HTR-8/SVneo (cell line): ENCODE measurements around the gene MTX1.

ENCODE experiments used
- DNase-seq: peaks from one replicate; pipeline ENCODE4 v3.0.0; 2011; ENCODE audit warnings: low spot score, mixed read lengths; ENCODE audit not compliant: insufficient read length
- FAIRE-seq: peaks from 2 replicates; lab custom pipeline; 2011; peaks lifted over from hg19 to GRCh38; lab: Jason Lieb, UNC

MTX1 gene

DNA sequence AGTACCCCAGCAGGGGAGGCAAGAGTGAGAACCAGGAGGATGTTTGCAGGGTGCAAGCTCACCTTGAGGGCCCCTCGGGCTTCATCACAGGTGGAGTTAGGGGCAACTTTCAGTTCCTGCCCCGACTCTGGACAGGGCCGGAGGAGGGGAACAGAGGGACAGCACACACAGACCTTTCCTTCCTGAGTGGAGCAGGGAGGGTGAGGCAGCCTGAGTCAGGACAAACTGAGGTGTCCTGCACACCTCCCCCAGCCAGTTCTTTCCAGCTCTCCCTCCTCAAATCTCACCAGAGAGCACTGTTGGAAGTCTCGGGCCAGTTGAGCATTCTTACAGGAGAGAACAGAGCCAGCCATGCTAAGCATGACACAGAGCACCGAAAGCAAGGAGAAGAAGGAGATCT, 45.3 kb downstream of the MTX1 start:
- DNase-seq (no peak), FAIRE-seq (no peak)

DNA sequence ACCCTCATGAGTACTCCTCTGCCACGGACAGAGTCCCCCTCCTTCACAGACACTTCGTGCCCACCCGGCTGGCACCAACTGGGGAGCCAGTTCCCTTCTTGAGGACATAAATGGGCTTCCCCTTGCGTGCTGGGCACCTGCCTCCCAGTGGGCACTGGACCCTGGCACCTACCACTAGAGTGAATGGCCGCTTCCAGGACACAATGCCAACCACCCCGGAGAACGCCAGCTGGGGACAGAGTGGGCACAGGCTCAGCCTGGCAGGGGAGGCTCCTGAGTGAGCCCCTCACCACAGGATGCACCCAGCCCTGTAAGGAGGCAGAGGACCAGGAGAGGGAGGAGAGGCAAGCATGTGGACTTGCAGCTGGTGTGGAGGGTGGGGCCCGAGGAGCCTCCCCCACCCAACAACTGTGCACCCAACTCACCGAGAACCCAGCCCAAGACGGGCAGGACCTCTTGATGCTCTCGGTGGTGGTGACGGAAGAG, 45.8 kb downstream of the MTX1 start:
- DNase-seq (no peak), FAIRE-seq (no peak)

DNA sequence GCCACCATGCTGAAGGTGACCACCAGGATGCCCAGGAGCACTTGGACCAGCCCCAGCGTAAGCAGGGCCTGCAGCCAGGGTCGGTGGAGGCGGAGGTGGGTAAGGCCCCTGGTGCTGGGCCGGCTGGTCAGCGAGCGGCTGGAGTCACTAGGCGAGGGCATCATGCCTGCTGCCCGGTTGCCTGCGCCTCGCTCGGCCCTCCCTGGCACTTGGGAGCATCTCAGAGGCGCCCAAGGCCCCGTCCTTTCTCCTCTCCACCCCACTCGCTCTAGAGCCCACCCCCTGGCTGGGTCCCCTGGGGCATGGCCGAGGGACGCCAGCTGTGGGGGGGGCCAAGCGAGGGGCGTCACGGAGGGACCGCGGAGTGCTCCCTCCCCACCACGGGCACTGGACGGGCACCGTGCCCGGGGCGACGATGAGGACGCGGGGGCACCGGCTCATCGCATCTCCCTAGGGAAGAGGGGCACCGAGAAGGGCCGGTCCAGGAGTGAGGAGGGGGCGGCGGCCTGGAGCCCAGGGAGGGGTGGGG, 46.3 kb downstream of the MTX1 start:
- DNase-seq (no peak), FAIRE-seq (no peak)

- FAIRE-seq (no peak), DNase-seq (peak; percentile 76)
Measured at GRCh38 chr1:155255243-155256007, 46.9 kb downstream of the MTX1 start, which contains the start of gene ENTREP3. Gene ENTREP3 (minus strand): TSS chr1:155255483. CDS start chr1:155254877, 606 bp downstream.

- no peak for FAIRE-seq
- DNase-seq: no peak
Measured at GRCh38 chr1:155256058-155256852, 47.8 kb downstream of the MTX1 start.

- no peak for FAIRE-seq
- DNase-seq: no peak
Measured at GRCh38 chr1:155260276-155260675, 51.8 kb downstream of the MTX1 start.

- DNase-seq (no peak), FAIRE-seq (no peak)
Measured at GRCh38 chr1:155261493-155261851, 53.0 kb downstream of the MTX1 start.

GRCh38 chr1:155261852-155262673, 53.6 kb downstream of the MTX1 start, which contains the start of gene SCAMP3:
Gene SCAMP3 (minus strand): TSS chr1:155262360. CDS start chr1:155262151, 209 bp downstream.
- DNase-seq: peak; percentile 95
- no peak for FAIRE-seq

DNA sequence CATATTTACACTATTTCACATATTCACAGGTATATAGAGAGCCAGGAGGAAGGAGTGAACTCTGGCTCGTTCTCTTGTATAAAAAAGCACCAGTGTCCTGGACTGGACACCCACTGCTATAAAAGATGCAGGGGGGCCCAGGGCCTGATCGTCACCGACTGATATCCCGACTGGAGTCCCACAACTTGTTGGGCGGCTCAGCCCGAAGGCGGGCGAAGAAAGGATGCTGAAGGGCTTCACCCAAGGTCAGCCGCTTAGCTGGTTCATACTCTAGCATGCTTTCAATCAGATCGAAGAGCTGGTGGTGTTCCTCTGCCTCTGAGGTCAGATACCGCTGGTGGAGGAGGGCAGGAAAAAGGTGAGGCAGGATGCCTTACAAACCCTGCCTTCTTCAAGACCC, 54.6 kb downstream of the MTX1 start:
- no peak for FAIRE-seq
- no peak for DNase-seq
